Endothelial cell of umbilical vein (primary cell): Measurements from ENCODE around the gene LGI1. TPM values are rescaled to one million over a fixed set of nuclear protein-coding genes. Genes with fewer than 3 reads are reported as not detected.

Experiments
- BruUV-seq: library from RNA; stranded (reverse); fragments of 400-500 nt; replicated peaks from 2 replicates; lab custom pipeline; 2021; lab: Mats Ljungman, UMichigan
- CTCF ChIA-PET: fragments of 300-600, 350-600 bp; sonication (Branson Sonifier 250); formaldehyde crosslinking; loops from one replicate; lab custom pipeline; 2021; ENCODE audit warnings: antibody characterized with exemption, inconsistent platforms; lab: Charles Lee
- POLR2A ChIA-PET: fragments of 300-600, 350-600 bp; sonication (Branson Sonifier 250); formaldehyde crosslinking; loops from one replicate; lab custom pipeline; 2021; ENCODE audit warnings: antibody characterized with exemption, inconsistent platforms; lab: Charles Lee
- DNase-seq: peaks from one replicate; pipeline ENCODE4 v3.0.0-alpha.2; 2011; ENCODE audit warnings: low read depth, low spot score
- FAIRE-seq: peaks from 2 replicates; lab custom pipeline; 2011; peaks lifted over from hg19 to GRCh38; lab: Jason Lieb, UNC
- H2AFZ ChIP-seq: 2 replicates; pipeline ENCODE4 v1.6.0; 2012; ENCODE audit warnings: low read depth, low read length, control low read depth, inconsistent platforms
- H3K27ac ChIP-seq: 2 replicates; pipeline ENCODE4 v1.5.1; 2011; ENCODE audit warnings: low read depth, mild to moderate bottlenecking, control low read depth, low read length, moderate library complexity; ENCODE audit not compliant: insufficient read depth
- H3K27me3 ChIP-seq, 2 experiments: 2 replicates each; pipeline versions ENCODE4 v1.6.0 to v1.6.1; 2011; ENCODE audit warnings: low read length in 2 of 2, mixed read lengths in 1 of 2; ENCODE audit not compliant: control insufficient read depth in 2 of 2, insufficient read depth in 2 of 2
- H3K36me3 ChIP-seq, 2 experiments: 2 replicates in 1 of 2; 3 replicates in 1 of 2; pipeline ENCODE4 v1.5.1; 2011; ENCODE audit warnings: low read length in 2 of 2, mild to moderate bottlenecking in 1 of 2, moderate library complexity in 1 of 2; ENCODE audit not compliant: control insufficient read depth in 2 of 2, insufficient read depth in 2 of 2; ENCODE audit errors: extremely low read depth in 1 of 2
- H3K4me1 ChIP-seq: 3 replicates; pipeline ENCODE4 v1.5.1; 2011; ENCODE audit warnings: mild to moderate bottlenecking, low read length; ENCODE audit not compliant: control insufficient read depth, insufficient read depth; ENCODE audit errors: extremely low read depth
- H3K4me2 ChIP-seq: 2 replicates; pipeline ENCODE4 v1.6.1; 2011; ENCODE audit warnings: low read length, control low read depth, mixed read lengths; ENCODE audit not compliant: insufficient read depth
- H3K4me3 ChIP-seq, 3 experiments: fragments of 200-600 bp in 1 of 3; sonication (generic), shearing (Covaris generic) in 1 of 3; replicated peaks in 1 of 3; 2 replicates each; pipeline ENCODE4 v1.5.1; 2011 to 2016; ENCODE audit warnings: control low read depth in 3 of 3, low read length in 3 of 3, mild to moderate bottlenecking in 2 of 3, inconsistent platforms in 1 of 3, low read depth in 1 of 3, moderate library complexity in 1 of 3; ENCODE audit not compliant: insufficient read depth in 1 of 3
- H3K79me2 ChIP-seq: 2 replicates; pipeline ENCODE4 v1.6.0; 2012; ENCODE audit warnings: low read length, inconsistent platforms; ENCODE audit not compliant: control insufficient read depth, insufficient read depth
- H3K9ac ChIP-seq: replicated peaks from 2 replicates; pipeline ENCODE3; 2011; ENCODE audit warnings: low read length, control low read depth; ENCODE audit not compliant: insufficient read depth; ENCODE audit errors: extremely low read depth
- H3K9me1 ChIP-seq: replicated peaks from 3 replicates; pipeline ENCODE4 v1.6.0; 2011; ENCODE audit warnings: mild to moderate bottlenecking, low read length; ENCODE audit not compliant: control insufficient read depth, insufficient read depth; ENCODE audit errors: extremely low read depth
- H3K9me3 ChIP-seq: replicated peaks from 2 replicates; pipeline ENCODE4 v1.5.1; 2012; ENCODE audit warnings: low read length, inconsistent platforms; ENCODE audit not compliant: control insufficient read depth, insufficient read depth
- H4K20me1 ChIP-seq: replicated peaks from 2 replicates; pipeline ENCODE3; 2011; ENCODE audit warnings: mild to moderate bottlenecking, low read length; ENCODE audit not compliant: control insufficient read depth, insufficient read depth; ENCODE audit errors: extremely low read depth
- POLR2AphosphoS5 ChIP-seq: IDR thresholded peaks from 2 replicates; pipeline ENCODE4 v1.6.1; 2012; ENCODE audit warnings: low read depth, mild to moderate bottlenecking, control low read depth, low read length, moderate library complexity; ENCODE audit not compliant: insufficient read depth
- dilution Hi-C: fragments of 300-500 bp; cut with MboI; formaldehyde crosslinking; loops from one replicate; pipeline ENCODE4 v1.15.0; 2019; ENCODE audit warnings: low sequenced_read_pairs; ENCODE audit not compliant: extremely low pct_ligation_motif_present
- intact Hi-C: fragments of 100-400 bp; cut with micrococcal nuclease; formaldehyde crosslinking; loops from one replicate; pipeline ENCODE4 v1.10.0; 2022
- polyA plus RNA-seq, 4 experiments: library from polyadenylated mRNA; depleted of rRNA in 3 of 4; stranded (reverse) in 3 of 4; unstranded in 1 of 4; fragments of >200 nt; gene quantifications; 2 replicates each; pipeline versions ENCODE4 v1.2.1 to v1.2.3, GENCODE V29; 2011 to 2012; ENCODE audit warnings: missing spikeins in 1 of 4
- total RNA-seq: library from RNA; stranded (reverse); gene quantifications from 2 replicates; pipeline ENCODE4 v1.2.3, GENCODE V29; 2021

LGI1 gene
- total and polyA plus RNA-seq, 2 donors (not counting 3 experiments of a cell fraction or from before 2014, with no cell fraction given) = not detected

DNA sequence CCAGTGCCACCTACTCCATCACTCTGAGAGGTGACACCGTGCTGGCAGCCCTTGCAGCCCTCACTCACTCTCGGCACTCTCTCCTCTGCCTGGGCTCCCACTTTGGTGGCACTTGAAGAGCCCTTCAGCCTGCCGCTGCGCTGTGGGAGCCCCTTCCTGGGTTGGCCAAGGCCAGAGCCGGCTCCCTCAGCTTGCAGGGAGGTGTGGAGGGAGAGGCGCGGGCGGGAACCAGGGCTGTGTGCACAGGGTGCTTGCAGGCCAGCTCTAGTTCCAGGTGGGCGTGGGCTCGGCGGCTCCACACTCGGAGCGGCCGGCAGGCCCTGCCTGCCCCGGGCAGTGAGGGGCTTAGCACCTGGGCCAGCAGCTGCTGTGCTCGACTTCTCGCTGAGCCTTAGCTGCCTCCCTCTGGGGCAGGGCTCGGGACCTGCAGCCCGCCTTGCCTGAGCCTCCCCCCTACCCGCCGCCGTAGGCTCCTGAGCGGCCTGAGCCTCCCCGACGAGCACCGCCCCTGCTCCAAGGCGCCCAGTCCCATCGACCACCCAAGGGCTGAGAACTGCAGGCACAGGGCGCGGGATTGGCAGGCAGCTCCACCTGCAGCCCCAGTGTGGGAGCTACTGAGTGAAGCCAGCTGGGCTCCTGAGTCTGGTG, 87.4 kb downstream of the LGI1 start:
- no peak overlapping the region for H3K4me3 ChIP-seq
- CTCF ChIA-PET = interaction anchor here (1.7 kb wide), 1 partner anchor 599 kb away, joined by 3 read pairs; no protein-coding TSS in a partner anchor
- POLR2A ChIA-PET = no interaction called here

More for the DNA sequence above, 87.4 kb downstream of the LGI1 start:
- H3K79me2 ChIP-seq = no peaks in the 10 kb centered on the region
- H3K9me1 ChIP-seq = no peaks in the 10 kb centered on the region
- H3K27me3 ChIP-seq = peaks cover 0 to 7% of the 10 kb centered on the region in 2 experiments
- no peak for TF ChIP-seq POLR2AphosphoS5
- no peaks in the 10 kb centered on the region for H3K4me1 ChIP-seq
- H2AFZ ChIP-seq = no peak overlapping the region
- no peaks in the 10 kb centered on the region for H3K9me3 ChIP-seq
- H3K9ac ChIP-seq = no peak overlapping the region
- FAIRE-seq = no peak
- H4K20me1 ChIP-seq = no peaks in the 10 kb centered on the region
- H3K4me2 ChIP-seq = no peak overlapping the region
- H3K27ac ChIP-seq = no peak overlapping the region
- dilution Hi-C loops (no loop called here), intact Hi-C loops (no loop called here)
- no TSS peak for BruUV-seq
- no peaks in the 10 kb centered on the region for H3K36me3 ChIP-seq
- no peak for DNase-seq

Other genes starting within 250 kb of the LGI1 start
- gene FFAR4, start 191.3 kb upstream of the LGI1 start, total RNA-seq = not detected in 2 replicates
- not detected in 2 replicates for gene FFAR4, start 191.3 kb upstream of the LGI1 start, polyA plus RNA-seq
- gene RBP4, start 156.7 kb upstream of the LGI1 start, total RNA-seq = not detected in 2 replicates
- gene RBP4, start 156.7 kb upstream of the LGI1 start, polyA plus RNA-seq = not detected in 2 replicates
- gene PDE6C, start 145.4 kb upstream of the LGI1 start, total RNA-seq = not detected in 2 replicates
- gene PDE6C, start 145.4 kb upstream of the LGI1 start, polyA plus RNA-seq = not detected in 2 replicates
- 17.2 and 24.4 TPM in 2 replicates for gene FRA10AC1, start 55.3 kb upstream of the LGI1 start, total RNA-seq
- 3.0 and 4.0 TPM in 2 replicates for gene FRA10AC1, start 55.3 kb upstream of the LGI1 start, polyA plus RNA-seq
- gene SLC35G1, start 136.0 kb downstream of the LGI1 start, total RNA-seq = 3.3 and 4.1 TPM in 2 replicates
- gene SLC35G1, start 136.0 kb downstream of the LGI1 start, polyA plus RNA-seq = 2.4 and 2.5 TPM in 2 replicates
- 0.04 and 0.05 TPM in 2 replicates for gene PLCE1, start 236.0 kb downstream of the LGI1 start, total RNA-seq
- 0.01 and 0.02 TPM in 2 replicates for gene PLCE1, start 236.0 kb downstream of the LGI1 start, polyA plus RNA-seq